Stimulated activated CD4-positive, alpha-beta T cell treated with anti-CD3 and anti-CD28 coated beads, Interleukin-4, amount 100 ng/mL, for 4 hours (primary cell): Measurements from ENCODE around the gene SNORC.
A peak's percentile ranks its signal among the peaks of the same experiment; 100 is the strongest.
"Not testable (repeated sequence)": the region's sequence is repeated elsewhere in the genome, so short reads cannot be mapped to it uniquely, and the experiment has no call there.

ENCODE experiments used
- DNase-seq, 2 experiments: peaks; one replicate each; pipeline ENCODE4 v3.0.0-alpha.2; 2020

Gene SNORC

DNA sequence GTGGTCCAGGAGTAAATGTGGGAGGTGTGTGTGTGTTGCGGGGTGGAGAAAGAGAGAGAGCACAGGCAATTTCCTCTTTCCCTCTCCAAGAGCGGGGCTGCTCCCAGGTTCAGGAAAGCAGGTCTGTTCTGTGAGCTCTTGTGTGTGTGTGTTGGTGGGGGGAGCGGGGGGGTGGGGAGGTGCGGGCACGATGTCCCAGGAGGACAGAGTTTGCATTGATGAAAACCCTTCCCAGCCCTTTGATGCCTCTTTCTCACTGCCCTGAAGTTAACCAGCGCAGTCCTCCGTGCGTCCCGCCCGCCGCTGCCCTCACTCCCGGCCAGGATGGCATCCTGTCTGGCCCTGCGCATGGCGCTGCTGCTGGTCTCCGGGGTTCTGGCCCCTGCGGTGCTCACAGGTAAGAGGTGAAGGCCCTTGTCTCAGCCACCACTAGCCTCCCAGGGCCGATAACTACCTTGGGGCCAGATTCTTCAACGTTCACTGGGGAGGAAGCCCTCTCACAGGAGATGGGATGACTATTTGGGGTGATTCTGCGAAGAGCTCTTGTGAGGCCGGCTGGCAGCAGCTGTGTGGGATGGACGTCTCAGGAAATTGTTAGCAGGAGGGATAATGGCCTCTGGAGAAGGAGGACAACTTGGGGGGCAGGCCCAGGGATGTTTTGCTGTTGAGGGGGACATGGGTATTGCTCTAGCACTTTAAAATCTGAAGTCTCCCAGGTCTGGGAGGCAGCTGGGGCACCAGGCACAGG is at the start of gene SNORC:
Gene SNORC, plus strand, starts transcription at position 247 of the 748 bp plus-strand sequence. Its CDS starts 78 bp downstream, at position 325.
- no peak for DNase-seq

- no peak for DNase-seq
These were observed 40.1 kb upstream of the SNORC start for GRCh38 chr2:232829988-232830387.

GRCh38 chr2:232831496-232831895 is 38.6 kb upstream of the SNORC start:
- DNase-seq: no peak

- DNase-seq: no peak
These were observed 36.2 kb upstream of the SNORC start for GRCh38 chr2:232833830-232834229.

GRCh38 chr2:232835687-232836208 is 34.3 kb upstream of the SNORC start:
- no peak for DNase-seq

GRCh38 chr2:232836934-232837333 is 33.1 kb upstream of the SNORC start:
- DNase-seq: no peak

DNA sequence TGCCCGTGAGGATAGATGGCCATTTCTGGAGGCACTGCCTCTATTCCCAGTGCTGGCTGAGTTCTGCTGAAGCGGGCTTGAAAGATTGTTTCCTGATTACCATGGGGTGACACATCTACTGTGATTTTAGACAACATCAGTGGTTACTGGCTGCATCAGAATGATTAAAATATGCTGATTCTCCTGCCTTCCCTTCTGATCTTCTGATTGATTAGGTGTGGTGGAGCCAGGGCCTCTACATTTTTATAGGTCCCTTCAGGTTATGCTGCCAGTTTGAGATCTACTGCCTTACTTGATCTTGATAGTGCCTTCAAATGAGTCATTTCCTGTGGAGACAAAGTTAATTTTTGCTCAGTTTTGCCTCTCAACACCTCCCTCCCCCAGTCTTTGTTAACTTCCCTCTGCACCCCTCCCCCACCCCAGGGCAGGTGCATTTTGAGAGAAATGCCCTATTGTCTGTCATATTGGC is 31.6 kb upstream of the SNORC start:
- peak; percentile 51 to 63 for DNase-seq

DNA sequence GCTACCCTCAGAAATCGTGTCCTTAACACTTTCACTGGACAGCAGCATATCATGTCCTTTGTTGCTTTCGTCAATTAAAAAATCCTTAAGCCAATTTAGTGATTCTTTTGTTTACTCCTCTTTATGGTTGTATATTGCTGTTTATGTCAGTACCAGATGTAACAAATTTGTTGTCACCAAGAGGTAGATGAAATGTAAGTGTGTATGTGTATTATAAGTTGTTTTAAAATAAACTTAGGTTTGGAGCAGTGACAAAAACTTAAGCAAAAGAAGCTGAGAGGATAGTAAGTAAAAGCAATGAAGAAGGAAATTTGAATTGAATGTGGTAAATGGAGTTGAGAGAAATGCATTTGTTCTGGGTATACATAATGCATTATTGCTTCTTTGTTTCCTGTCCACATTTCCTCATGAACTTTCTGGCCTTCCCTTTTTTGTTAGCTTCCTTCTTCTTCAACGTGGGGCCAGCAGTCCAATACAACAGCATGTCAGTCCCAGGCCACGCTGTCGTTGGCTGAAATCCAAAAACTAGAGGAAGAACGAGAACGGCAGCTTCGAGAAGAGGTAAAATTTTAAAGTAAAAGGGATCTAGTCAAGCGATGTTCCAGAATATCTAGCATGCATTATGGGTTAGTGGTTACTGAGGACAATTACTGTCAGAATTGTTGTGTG is 30.5 kb upstream of the SNORC start:
- DNase-seq: no peak

DNA sequence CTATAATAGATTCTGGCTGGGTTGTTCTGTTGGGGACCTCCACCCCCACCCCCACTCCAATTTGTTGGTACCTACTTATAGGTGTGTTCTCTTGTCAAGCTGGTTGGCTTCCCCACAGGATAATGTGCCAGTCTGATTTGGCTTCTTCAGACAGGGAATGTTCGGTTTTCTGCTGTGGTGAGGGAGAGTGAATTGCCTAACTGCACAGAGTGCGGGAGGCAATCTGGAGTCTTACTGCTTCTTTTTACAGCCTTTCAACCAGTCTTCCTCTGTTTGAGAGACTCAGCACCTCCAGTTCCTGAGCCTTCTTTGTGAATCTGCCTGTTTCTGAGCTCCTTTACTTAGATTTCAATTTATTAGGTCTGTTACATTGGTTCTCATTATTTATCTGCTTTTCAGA is 27.4 kb upstream of the SNORC start:
- no peak for DNase-seq

DNA sequence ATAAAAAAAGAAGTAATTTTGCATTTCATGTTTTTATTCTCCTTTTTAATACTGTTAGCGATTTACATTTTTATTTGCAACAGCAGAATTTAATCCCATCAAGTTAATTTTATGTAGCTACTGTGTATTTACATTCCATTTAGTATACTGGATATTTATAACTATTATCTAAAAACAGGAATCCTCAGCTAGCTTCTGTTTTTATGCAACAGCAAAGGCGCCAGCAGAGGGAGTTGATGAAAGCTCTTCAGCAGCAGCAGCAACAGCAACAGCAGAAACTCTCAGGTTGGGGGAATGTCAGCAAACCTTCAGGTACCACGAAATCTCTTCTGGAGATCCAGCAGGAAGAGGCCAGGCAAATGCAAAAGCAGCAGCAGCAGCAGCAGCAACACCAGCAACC is 26.2 kb upstream of the SNORC start:
- no peak for DNase-seq

DNA sequence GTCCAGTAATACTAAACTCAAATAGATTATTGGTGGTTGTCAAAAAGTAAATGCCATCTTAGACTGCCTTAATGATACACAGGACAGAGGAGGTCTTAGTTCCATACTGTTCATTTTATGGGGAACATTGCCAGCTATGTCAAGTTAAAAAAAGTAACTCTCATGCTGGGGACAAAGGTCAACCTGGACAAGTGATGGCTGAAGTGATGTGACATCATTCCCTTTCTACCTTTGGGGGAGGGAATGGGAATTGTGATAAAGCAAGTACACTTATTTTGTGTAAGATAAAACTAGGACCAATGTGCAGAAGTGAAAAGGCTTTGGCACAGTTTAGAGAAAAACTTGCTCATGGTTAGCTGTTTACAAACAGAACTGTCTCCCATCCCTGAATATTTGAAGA is 24.0 kb upstream of the SNORC start:
- no peak for DNase-seq

DNA sequence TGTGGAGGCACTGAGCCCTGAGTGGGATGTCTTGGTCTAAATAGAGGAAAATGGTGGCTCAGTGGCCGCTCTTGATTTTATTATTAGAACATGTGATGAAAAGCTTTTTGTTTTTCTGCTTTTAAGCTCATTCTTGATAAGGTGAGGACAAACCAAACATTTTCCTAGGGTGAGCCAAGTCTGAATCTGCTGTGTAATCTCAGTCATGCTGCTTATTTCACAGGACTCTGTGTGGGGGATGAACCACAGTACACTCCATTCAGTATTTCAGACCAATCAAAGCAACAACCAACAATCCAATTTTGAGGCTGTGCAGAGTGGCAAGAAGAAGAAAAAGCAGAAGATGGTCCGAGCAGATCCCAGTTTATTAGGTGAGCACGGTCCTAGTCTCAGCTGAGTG is 20.0 kb upstream of the SNORC start:
- no peak for DNase-seq

GRCh38 chr2:232852081-232852480 is 18.0 kb upstream of the SNORC start:
- not testable (repeated sequence) for DNase-seq

DNA sequence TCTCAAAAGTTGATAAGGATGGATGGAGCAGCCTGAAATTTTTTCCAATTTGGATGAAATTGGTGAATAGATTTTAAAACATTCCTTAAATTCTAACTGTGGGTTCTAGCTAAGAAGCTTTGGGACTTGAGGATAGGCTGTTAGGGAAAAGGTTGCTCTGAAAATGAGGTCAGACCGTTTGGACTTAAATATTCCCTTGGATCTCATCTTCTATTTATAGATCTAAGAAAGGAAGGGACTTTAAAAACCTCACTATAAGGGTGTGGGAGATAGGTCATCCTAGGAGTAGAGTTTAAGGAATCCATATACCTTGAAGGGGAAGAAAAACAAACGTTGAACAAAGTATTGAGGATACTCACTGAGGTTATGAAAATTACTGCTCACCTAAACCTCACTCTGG is 17.4 kb upstream of the SNORC start:
- DNase-seq: no peak

- no peak for DNase-seq
These were observed 16.0 kb upstream of the SNORC start for GRCh38 chr2:232854082-232854481.

DNA sequence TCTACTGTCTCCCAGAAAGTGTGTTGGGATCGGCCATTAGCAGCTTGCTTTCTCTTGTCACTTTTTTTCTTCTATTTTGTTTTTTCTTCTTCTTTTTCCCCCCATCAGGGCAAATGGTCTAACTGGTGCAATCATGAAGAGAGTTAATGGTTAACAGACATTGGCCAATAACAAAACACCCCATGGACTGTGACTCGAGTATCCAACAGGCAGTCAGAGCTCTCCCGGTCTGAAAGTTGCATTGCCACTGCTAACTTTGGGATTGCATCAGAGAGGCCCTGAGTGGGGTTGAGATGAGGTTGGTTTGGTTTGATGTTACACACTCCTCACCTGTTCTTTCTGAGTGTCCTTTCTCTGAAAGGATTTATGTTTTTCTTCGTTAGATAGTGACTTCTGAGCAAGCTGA is 12.9 kb upstream of the SNORC start:
- no peak for DNase-seq

DNA sequence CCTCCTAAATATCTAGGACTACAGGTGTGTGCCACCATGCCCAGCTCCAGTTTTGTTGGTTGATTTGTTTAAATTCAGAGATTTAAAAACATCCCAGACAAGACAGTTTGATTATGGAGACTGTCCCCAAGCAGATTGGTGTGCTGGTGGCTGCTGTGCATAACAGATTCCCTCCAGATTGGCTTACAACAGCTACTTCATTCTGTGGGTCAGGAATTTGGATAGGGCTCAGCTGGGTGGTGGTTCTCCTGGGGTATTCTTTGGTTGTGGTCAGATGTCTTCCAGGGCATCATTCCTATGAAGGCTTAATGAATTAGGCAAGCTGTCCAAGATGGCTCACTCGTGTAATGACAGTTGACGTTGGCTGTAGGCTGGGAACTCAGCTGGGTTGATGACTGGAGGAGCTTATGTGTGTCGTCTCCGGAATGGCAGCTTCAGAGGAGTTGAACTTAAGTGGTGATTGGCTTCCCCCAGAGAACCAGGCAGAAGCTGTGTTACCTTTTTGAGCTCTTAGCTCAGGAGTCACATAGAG is 10.6 kb upstream of the SNORC start:
- DNase-seq: no peak

DNA sequence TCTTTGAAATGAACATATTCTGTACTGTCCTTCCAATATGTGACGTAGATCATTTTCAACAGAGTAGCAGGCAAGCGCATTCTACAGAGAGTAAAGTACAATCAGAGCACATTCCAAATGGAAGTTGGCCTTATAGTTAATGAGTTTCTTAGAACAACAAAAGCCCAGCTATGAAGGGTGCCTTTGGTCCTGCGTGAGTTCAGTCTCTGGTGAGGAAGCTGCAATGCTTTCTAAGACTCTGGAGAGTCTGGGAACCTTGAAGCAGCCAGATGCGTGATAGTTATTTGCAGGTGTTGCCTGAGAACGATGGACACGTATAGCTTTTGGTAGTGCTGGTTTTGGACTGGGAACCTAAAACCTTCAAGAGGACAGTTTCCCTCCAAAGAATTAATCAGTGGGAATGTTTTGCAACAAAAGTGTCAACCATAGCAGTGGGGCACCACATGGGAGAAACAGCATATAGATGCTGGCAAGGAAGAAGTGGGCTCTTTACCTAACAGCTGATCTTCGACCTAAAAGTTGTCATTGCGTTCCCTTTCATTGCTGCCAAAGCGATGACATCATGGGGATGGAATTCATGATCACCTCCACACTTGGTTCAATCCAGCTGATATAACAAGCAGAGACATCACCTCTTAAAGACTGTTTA is 9.3 kb upstream of the SNORC start:
- no peak for DNase-seq

- no peak for DNase-seq
These were observed 8.7 kb upstream of the SNORC start for GRCh38 chr2:232861353-232861752.

GRCh38 chr2:232863996-232864395 is 6.1 kb upstream of the SNORC start:
- DNase-seq: no peak

- no peak for DNase-seq
These were observed 4.9 kb upstream of the SNORC start for GRCh38 chr2:232865165-232865564.

GRCh38 chr2:232866104-232866503 is 4.0 kb upstream of the SNORC start:
- no peak for DNase-seq
